ENCODE results near the gene PSMC5.
A peak's percentile ranks its signal among the peaks of the same experiment; 100 is the strongest.

Gene PSMC5

DNA sequence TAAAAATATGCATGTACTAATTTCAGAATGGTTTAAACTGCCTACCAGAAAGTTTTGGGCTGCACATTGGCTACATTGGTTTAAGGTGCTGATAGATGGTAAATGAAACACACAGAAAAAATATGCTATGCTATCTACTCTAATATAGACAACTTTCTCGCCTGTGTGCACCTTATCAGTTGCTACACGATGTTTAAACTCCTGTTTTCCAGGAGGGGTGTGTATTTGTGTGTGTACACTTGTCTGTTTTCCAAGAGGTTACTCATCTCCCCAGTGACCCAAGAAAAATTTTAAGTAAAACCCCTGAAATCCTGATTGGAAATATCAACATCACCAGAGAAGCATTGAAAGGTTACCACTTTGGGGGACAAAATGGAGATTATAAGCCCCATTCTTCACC, 21.6 kb upstream of the PSMC5 start:
- H3K36me3 Mint-ChIP-seq (ENCODE audit: insufficient read depth) = peaks cover 99% of the 10 kb centered on the region
- no peak overlapping the region for H3K4me3 Mint-ChIP-seq
- no peaks in the 10 kb centered on the region for H3K27me3 Mint-ChIP-seq
- DNase-seq (no peak), ATAC-seq (replicated peaks) (no peak)
- peak overlapping the region in 1 of 2 donors; percentile 59 for H3K27ac Mint-ChIP-seq
- H3K4me1 Mint-ChIP-seq (ENCODE audit: low read depth in 2 of 2) = peaks cover 0 to 3% of the 10 kb centered on the region in 2 donors
- H3K9me3 Mint-ChIP-seq = no peaks in the 10 kb centered on the region

DNA sequence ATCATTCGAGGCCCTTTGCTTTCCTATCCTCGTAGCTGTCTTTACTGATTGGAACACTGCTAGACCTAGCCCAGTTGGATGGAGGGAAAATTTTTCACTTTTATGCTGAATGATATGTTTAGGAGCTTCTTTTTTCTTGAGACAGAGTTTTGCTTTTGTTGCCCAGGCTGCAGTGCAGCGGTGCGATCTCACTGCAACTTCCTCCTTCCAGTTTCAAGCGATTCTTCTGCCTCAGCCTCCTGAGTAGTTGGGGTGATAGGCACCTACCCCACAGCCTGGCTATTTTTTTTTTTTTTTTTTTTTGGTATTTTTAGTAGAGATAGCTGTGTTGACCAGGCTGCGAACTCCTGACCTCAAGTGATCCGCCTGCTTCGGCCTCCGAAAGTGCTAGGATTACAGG, 17.3 kb upstream of the PSMC5 start:
- H3K36me3 Mint-ChIP-seq (ENCODE audit: insufficient read depth) = peaks cover 99% of the 10 kb centered on the region
- no peak overlapping the region for H3K27ac Mint-ChIP-seq
- DNase-seq (no peak), ATAC-seq (replicated peaks) (no peak)
- H3K4me3 Mint-ChIP-seq = no peak overlapping the region
- no peaks in the 10 kb centered on the region for H3K4me1 Mint-ChIP-seq (ENCODE audit: low read depth in 2 of 2)
- no peaks in the 10 kb centered on the region for H3K9me3 Mint-ChIP-seq
- H3K27me3 Mint-ChIP-seq = no peaks in the 10 kb centered on the region

DNA sequence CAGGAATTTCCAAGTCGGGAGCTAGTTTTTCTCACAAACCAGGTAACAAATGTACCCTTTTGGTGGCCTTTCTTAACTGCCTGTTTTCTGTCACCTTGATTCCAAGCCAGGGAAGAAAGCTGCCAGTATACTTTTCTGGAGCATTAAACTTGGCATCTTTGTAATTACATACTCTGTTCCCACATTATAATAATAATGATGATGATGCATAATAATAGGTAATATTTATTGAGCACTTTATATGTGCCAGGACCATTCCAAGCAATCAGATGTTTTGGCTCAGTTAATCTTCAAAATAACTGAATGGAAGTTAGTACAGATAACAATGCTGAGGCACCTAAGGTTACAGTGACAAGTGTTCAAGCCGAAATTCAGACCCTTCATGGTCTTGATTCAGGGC, 11.1 kb upstream of the PSMC5 start:
- ATAC-seq (replicated peaks) (no peak), DNase-seq (no peak)
- Mint-ChIP-seq H3K4me3 (no peak overlapping the region), H3K9me3 (no peaks in the 10 kb centered on the region), H3K27me3 (no peaks in the 10 kb centered on the region), H3K27ac (no peak overlapping the region), H3K36me3 (ENCODE audit: insufficient read depth) (peaks cover 99% of the 10 kb centered on the region), H3K4me1 (ENCODE audit: low read depth in 2 of 2) (peaks cover 4 to 6% of the 10 kb centered on the region in 2 donors)

- no peak overlapping the region for H3K4me3 Mint-ChIP-seq
- H3K4me1 Mint-ChIP-seq (ENCODE audit: low read depth in 2 of 2) = peaks cover 4 to 11% of the 10 kb centered on the region in 2 donors
- H3K27me3 Mint-ChIP-seq = no peaks in the 10 kb centered on the region
- DNase-seq = no peak
- peaks cover 99% of the 10 kb centered on the region for H3K36me3 Mint-ChIP-seq (ENCODE audit: insufficient read depth)
- H3K27ac Mint-ChIP-seq = peak overlapping the region in 1 of 2 donors; percentile 8
- no peaks in the 10 kb centered on the region for H3K9me3 Mint-ChIP-seq
- ATAC-seq (replicated peaks) = no peak
Observed at GRCh38 chr17:63816669-63817068, 10.6 kb upstream of the PSMC5 start.

GRCh38 chr17:63817736-63818385, 9.4 kb upstream of the PSMC5 start:
- peaks cover 97% of the 10 kb centered on the region for H3K36me3 Mint-ChIP-seq (ENCODE audit: insufficient read depth)
- H3K9me3 Mint-ChIP-seq = no peaks in the 10 kb centered on the region
- peak overlapping the region in 1 of 2 donors; percentile 4 for H3K4me3 Mint-ChIP-seq
- peak overlapping the region in 1 of 2 donors; percentile 61 for H3K27ac Mint-ChIP-seq
- DNase-seq (no peak), ATAC-seq (replicated peaks) (no peak)
- peaks cover 4 to 14% of the 10 kb centered on the region in 2 donors for H3K4me1 Mint-ChIP-seq (ENCODE audit: low read depth in 2 of 2)
- H3K27me3 Mint-ChIP-seq = no peaks in the 10 kb centered on the region

DNA sequence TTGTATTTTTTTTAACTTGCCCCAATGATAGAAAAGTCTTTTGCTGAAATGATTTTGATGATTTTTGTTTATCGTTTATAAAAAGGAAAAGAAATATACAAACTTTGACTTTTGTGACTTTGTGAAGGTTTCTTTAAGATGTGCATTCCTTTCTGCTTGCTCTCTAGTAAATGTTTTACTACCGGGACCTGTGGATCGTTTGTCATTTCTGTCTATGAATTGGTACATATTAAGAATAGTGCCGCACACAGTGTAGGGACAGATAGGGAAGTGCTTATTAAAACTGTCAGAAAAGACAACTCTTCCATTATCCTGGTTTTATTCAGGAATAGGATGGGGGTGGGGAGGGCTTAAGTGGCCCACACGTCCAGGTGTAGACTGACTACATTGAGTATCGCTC, 8.1 kb upstream of the PSMC5 start:
- Mint-ChIP-seq H3K9me3 (no peaks in the 10 kb centered on the region), H3K36me3 (ENCODE audit: insufficient read depth) (peaks cover 97% of the 10 kb centered on the region), H3K27me3 (no peaks in the 10 kb centered on the region), H3K27ac (peak overlapping the region in 1 of 2 donors; percentile 51), H3K4me3 (no peak overlapping the region), H3K4me1 (ENCODE audit: low read depth in 2 of 2) (peaks cover 4 to 21% of the 10 kb centered on the region in 2 donors)
- DNase-seq (no peak), ATAC-seq (replicated peaks) (no peak)

- Mint-ChIP-seq H3K27ac (peak overlapping the region; percentile 42 to 51), H3K9me3 (no peaks in the 10 kb centered on the region), H3K4me1 (ENCODE audit: low read depth in 2 of 2) (peaks cover 8 to 26% of the 10 kb centered on the region in 2 donors), H3K4me3 (peak overlapping the region in 1 of 2 donors; percentile 36), H3K27me3 (no peaks in the 10 kb centered on the region), H3K36me3 (ENCODE audit: insufficient read depth) (peaks cover 96% of the 10 kb centered on the region)
- DNase-seq = no peak
- peak; percentile 27 for ATAC-seq (replicated peaks)
Observed at GRCh38 chr17:63819585-63820537, 7.4 kb upstream of the PSMC5 start.

- DNase-seq = no peak
- ATAC-seq (replicated peaks) = no peak
- peak overlapping the region in 1 of 2 donors; percentile 51 for H3K27ac Mint-ChIP-seq
- H3K4me3 Mint-ChIP-seq = peak overlapping the region in 1 of 2 donors; percentile 58
- peaks cover 11 to 26% of the 10 kb centered on the region in 2 donors for H3K4me1 Mint-ChIP-seq (ENCODE audit: low read depth in 2 of 2)
- H3K27me3 Mint-ChIP-seq = no peaks in the 10 kb centered on the region
- peaks cover 93% of the 10 kb centered on the region for H3K36me3 Mint-ChIP-seq (ENCODE audit: insufficient read depth)
- no peaks in the 10 kb centered on the region for H3K9me3 Mint-ChIP-seq
Observed at GRCh38 chr17:63820963-63821561, 6.2 kb upstream of the PSMC5 start.

GRCh38 chr17:63821804-63822203, 5.4 kb upstream of the PSMC5 start:
- DNase-seq = no peak
- ATAC-seq (replicated peaks) = no peak
- Mint-ChIP-seq H3K27me3 (no peaks in the 10 kb centered on the region), H3K4me3 (no peak overlapping the region), H3K9me3 (no peaks in the 10 kb centered on the region), H3K36me3 (ENCODE audit: insufficient read depth) (peaks cover 92% of the 10 kb centered on the region), H3K27ac (peak overlapping the region; percentile 24 to 72), H3K4me1 (ENCODE audit: low read depth in 2 of 2) (peaks cover 16 to 34% of the 10 kb centered on the region in 2 donors)

DNA sequence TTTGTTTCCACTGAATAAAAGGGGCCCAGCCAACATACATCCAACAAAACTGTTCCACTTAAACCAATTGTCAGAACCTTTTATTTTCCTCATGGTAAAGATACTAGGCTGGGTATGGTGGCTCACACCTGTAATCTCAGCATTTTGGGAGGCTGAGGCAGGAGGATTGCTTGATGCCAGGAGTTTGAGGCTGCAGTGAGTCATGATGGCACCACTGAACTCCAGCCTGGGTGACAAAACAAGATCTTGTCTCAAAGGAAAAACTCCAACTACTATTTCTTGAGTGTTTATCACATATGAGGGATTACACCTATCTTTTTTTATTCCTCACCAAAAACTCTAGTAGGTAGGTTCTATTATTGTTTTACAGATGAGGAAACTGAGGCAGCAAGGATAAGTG, 4.7 kb upstream of the PSMC5 start:
- Mint-ChIP-seq H3K4me1 (ENCODE audit: low read depth in 2 of 2) (peaks cover 19 to 35% of the 10 kb centered on the region in 2 donors), H3K36me3 (ENCODE audit: insufficient read depth) (peaks cover 92% of the 10 kb centered on the region), H3K27me3 (no peaks in the 10 kb centered on the region), H3K4me3 (no peak overlapping the region), H3K9me3 (no peaks in the 10 kb centered on the region), H3K27ac (no peak overlapping the region)
- DNase-seq = no peak
- ATAC-seq (replicated peaks) = no peak

DNA sequence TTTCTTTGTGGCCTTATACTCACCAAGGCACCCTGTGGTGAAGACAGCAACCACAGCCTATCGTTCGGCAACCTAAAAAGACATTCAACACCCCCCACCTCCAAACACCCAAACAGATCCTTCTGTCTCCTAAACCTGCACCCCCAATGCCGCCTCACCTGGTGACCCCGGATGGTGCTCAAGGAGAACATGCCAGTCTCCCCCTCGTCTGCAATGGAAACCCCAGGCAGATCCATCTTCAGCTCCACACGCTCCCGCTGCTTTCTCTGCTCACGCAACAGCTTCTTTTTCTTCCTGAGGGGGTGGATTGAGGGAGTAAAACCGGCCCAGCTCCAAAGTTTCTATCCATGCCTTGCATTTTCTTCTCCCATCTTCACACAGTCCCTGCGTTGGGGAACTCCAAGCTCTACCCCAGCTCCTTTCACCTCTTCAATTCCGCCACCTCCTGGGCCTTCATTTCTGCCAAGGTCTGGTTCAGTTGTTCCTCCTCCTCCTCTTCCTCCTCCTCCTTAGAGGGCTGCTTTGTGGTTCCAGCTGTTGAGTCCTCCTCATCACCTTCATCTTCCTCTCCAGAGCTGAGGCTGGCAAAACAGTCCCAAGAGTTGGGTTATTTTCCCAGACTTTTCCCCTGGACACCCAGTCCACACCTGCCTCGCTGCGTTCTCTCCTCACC, 3.4 kb upstream of the PSMC5 start:
- Mint-ChIP-seq H3K9me3 (no peaks in the 10 kb centered on the region), H3K27ac (peak overlapping the region in 1 of 2 donors; percentile 96), H3K4me3 (no peak overlapping the region), H3K4me1 (ENCODE audit: low read depth in 2 of 2) (peaks cover 29 to 42% of the 10 kb centered on the region in 2 donors), H3K27me3 (no peaks in the 10 kb centered on the region), H3K36me3 (ENCODE audit: insufficient read depth) (peaks cover 85% of the 10 kb centered on the region)
- DNase-seq = no peak
- no peak for ATAC-seq (replicated peaks)

DNA sequence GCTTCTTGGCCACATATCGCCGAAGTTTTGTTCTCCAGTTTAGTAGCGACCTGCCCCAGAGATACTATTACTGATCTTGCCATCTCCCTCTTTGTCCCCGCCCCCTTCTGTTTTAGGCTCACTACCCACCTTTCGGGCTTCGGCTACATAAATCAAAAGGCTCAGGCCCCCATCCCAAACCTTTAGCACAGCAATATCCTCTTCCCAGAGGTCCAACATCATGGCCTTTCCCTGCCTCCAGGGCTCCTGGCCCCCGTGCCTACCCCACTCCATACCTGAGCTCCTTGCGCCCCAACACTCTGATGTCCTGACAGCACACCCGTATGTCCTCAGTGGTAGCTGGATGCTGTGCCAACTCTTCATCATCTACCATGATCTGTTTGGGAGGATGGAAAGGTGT, 2.9 kb upstream of the PSMC5 start:
- Mint-ChIP-seq H3K36me3 (ENCODE audit: insufficient read depth) (peaks cover 80% of the 10 kb centered on the region), H3K4me1 (ENCODE audit: low read depth in 2 of 2) (peaks cover 34 to 46% of the 10 kb centered on the region in 2 donors), H3K9me3 (no peaks in the 10 kb centered on the region), H3K4me3 (no peak overlapping the region), H3K27ac (peak overlapping the region in 1 of 2 donors; percentile 96), H3K27me3 (no peaks in the 10 kb centered on the region)
- no peak for ATAC-seq (replicated peaks)
- no peak for DNase-seq

GRCh38 chr17:63826468-63827001, 696 bp upstream of the PSMC5 start:
- Mint-ChIP-seq H3K4me1 (ENCODE audit: low read depth in 2 of 2) (peaks cover 48 to 57% of the 10 kb centered on the region in 2 donors), H3K9me3 (no peaks in the 10 kb centered on the region), H3K4me3 (peak overlapping the region; percentile 92 to 95), H3K27me3 (no peaks in the 10 kb centered on the region), H3K36me3 (ENCODE audit: insufficient read depth) (peaks cover 80% of the 10 kb centered on the region), H3K27ac (peak overlapping the region; percentile 93 to 96)
- DNase-seq = no peak
- ATAC-seq (replicated peaks) = peak; percentile 9

Data from effector memory CD8-positive, alpha-beta T cell (primary cell).